GM23248 (cell line): ENCODE results near the gene CDC25A. TPM values are rescaled to one million over a fixed set of nuclear protein-coding genes. Genes with fewer than 3 reads are reported as not detected.

ENCODE experiments used
- DNase-seq: peaks from one replicate; pipeline ENCODE4 v3.0.0-alpha.2; 2015
- H2AFZ ChIP-seq: fragments of 200-600 bp; sonication (generic); 2 replicates; pipeline ENCODE4 v1.6.1; 2016; ENCODE audit warnings: antibody characterized with exemption
- H3F3A ChIP-seq: fragments of 200-600 bp; sonication (generic); 2 replicates; pipeline ENCODE4 v1.6.1; 2016; ENCODE audit warnings: mild to moderate bottlenecking, antibody characterized with exemption, mixed run types; ENCODE audit not compliant: insufficient read depth
- H3K27ac ChIP-seq: fragments of 200-600 bp; sonication (generic); 2 replicates; pipeline ENCODE4 v1.5.1; 2016; ENCODE audit warnings: mild to moderate bottlenecking
- H3K27me3 ChIP-seq: fragments of 200-600 bp; sonication (generic); replicated peaks from 2 replicates; pipeline ENCODE4 v1.6.1; 2016; ENCODE audit warnings: mild to moderate bottlenecking; ENCODE audit not compliant: insufficient read depth
- H3K36me3 ChIP-seq: fragments of 200-600 bp; sonication (generic); 2 replicates; pipeline ENCODE4 v1.6.1; 2016; ENCODE audit warnings: low read depth, mild to moderate bottlenecking
- H3K4me1 ChIP-seq: fragments of 200-600 bp; sonication (generic); 2 replicates; pipeline ENCODE4 v1.6.1; 2016; ENCODE audit warnings: mild to moderate bottlenecking; ENCODE audit not compliant: insufficient read depth
- H3K4me2 ChIP-seq: fragments of 200-600 bp; sonication (generic); one replicate; pipeline ENCODE4 v1.6.1; 2016; ENCODE audit warnings: mild to moderate bottlenecking; ENCODE audit not compliant: unreplicated experiment
- H3K4me3 ChIP-seq: fragments of 200-600 bp; sonication (generic); 2 replicates; pipeline ENCODE4 v1.5.1; 2016; ENCODE audit warnings: mild to moderate bottlenecking
- H3K79me2 ChIP-seq: fragments of 200-600 bp; sonication (generic); 2 replicates; pipeline ENCODE4 v1.6.1; 2016; ENCODE audit warnings: mild to moderate bottlenecking; ENCODE audit not compliant: insufficient read depth
- H3K9ac ChIP-seq: fragments of 200-600 bp; sonication (generic); 2 replicates; pipeline ENCODE4 v1.6.1; 2016; ENCODE audit warnings: mild to moderate bottlenecking
- H3K9me2 ChIP-seq: fragments of 200-600 bp; sonication (generic); 2 replicates; pipeline ENCODE4 v1.6.1; 2016; ENCODE audit warnings: mixed run types, mild to moderate bottlenecking, moderate library complexity; ENCODE audit not compliant: insufficient read depth
- H3K9me3 ChIP-seq: fragments of 200-600 bp; sonication (generic); one replicate; pipeline ENCODE4 v1.6.1; 2017; ENCODE audit warnings: low read depth
- H4K20me1 ChIP-seq: fragments of 200-600 bp; sonication (generic); 2 replicates; pipeline ENCODE4 v1.6.0; 2016; ENCODE audit not compliant: insufficient read depth
- EZH2 ChIP-seq: fragments of 200-600 bp; sonication (generic); IDR thresholded peaks from 2 replicates; pipeline ENCODE4 v1.6.1; 2018; ENCODE audit warnings: antibody characterized with exemption, mild to moderate bottlenecking; ENCODE audit not compliant: insufficient read depth, poor library complexity, severe bottlenecking
- EZH2phosphoT487 ChIP-seq: fragments of 200-600 bp; sonication (generic); IDR thresholded peaks from 2 replicates; pipeline ENCODE4 v1.6.1; 2018; ENCODE audit warnings: antibody characterized with exemption, moderate library complexity, mild to moderate bottlenecking, low read depth; ENCODE audit not compliant: insufficient read depth
- WGBS, 2 experiments: methylation state at CpG; one replicate each; pipeline ENCODE4 v1.1.6; 2015 to 2017; ENCODE audit warnings: low lambda C conversion rate in 2 of 2, low coverage in 1 of 2; ENCODE audit errors: missing lambda C conversion rate in 2 of 2; 5-methylcytosine and 5-hydroxymethylcytosine counted together
- in situ Hi-C: fragments of 300-500 bp; cut with MboI; formaldehyde crosslinking; loops from 2 replicates; pipeline ENCODE4 v1.15.0; 2020
- polyA plus RNA-seq: library from polyadenylated mRNA; unstranded; fragments of >200 nt; fragmentation: Nextera tagmentation; extraction: Ambion mirVana; gene quantifications from 2 replicates; pipeline ENCODE4 v1.2.1, GENCODE V29; 2016
- total RNA-seq: library from RNA; depleted of rRNA; stranded (reverse); fragments of >200 nt; shearing (Covaris generic); gene quantifications from 2 replicates; pipeline ENCODE4 v1.2.3, GENCODE V29; 2014

CDC25A gene
- total and polyA plus RNA-seq, 2 experiments from 2014 or later, result 1.5 to 4.3 TPM

- in situ Hi-C loops, result no loop called here
- DNase-seq, result no peak
- H3K79me2 ChIP-seq, result peaks cover 5% of the 10 kb centered on the region
- H3K4me1 ChIP-seq, result no peaks in the 10 kb centered on the region
- no peak overlapping the region for H2AFZ ChIP-seq
- H3K9me3 ChIP-seq, result no peaks in the 10 kb centered on the region
- no peaks in the 10 kb centered on the region for H3K9me2 ChIP-seq
- peaks cover 8% of the 10 kb centered on the region; the same call in 1 of the 2 replicates for H3K36me3 ChIP-seq
- no peaks in the 10 kb centered on the region for H3K27me3 ChIP-seq
- no peak overlapping the region for H3K9ac ChIP-seq
- TF ChIP-seq EZH2phosphoT487 (no peak), EZH2 (no peak)
- no peaks in the 10 kb centered on the region for H3F3A ChIP-seq
- 91% methylated on average over 5 of the region's 5 CpGs for WGBS, 2 experiments
- no peak overlapping the region for H3K4me2 ChIP-seq
- no peak overlapping the region for H3K27ac ChIP-seq
- H3K4me3 ChIP-seq, result no peak overlapping the region
- H4K20me1 ChIP-seq, result no peaks in the 10 kb centered on the region
These were observed 7.5 kb downstream of the CDC25A start for GRCh38 chr3:48180531-48181253.

- 98 to 99% methylated on average over 5 of the region's 5 CpGs for whole genome bisulfite sequencing, 2 experiments
- no peaks in the 10 kb centered on the region for H3K27me3 ChIP-seq
- no peaks in the 10 kb centered on the region for H3K4me1 ChIP-seq
- TF ChIP-seq EZH2phosphoT487 (no peak), EZH2 (no peak)
- no peaks in the 10 kb centered on the region for H3K9me3 ChIP-seq
- H3F3A ChIP-seq, result no peaks in the 10 kb centered on the region
- no peak overlapping the region for H3K4me2 ChIP-seq
- H2AFZ ChIP-seq, result no peak overlapping the region
- H3K27ac ChIP-seq, result no peak overlapping the region
- no peak for DNase-seq
- no peak overlapping the region for H3K9ac ChIP-seq
- peaks cover 8% of the 10 kb centered on the region; the same call in 1 of the 2 replicates for H3K36me3 ChIP-seq
- H3K4me3 ChIP-seq, result no peak overlapping the region
- no peaks in the 10 kb centered on the region for H4K20me1 ChIP-seq
- no peaks in the 10 kb centered on the region for H3K9me2 ChIP-seq
- H3K79me2 ChIP-seq, result no peaks in the 10 kb centered on the region; the same call in 1 of the 2 replicates
- in situ Hi-C loops, result no loop called here
These were observed 8.2 kb downstream of the CDC25A start for GRCh38 chr3:48180021-48180420.

GRCh38 chr3:48178072-48178471, 10.1 kb downstream of the CDC25A start:
- in situ Hi-C loops, result no loop called here
- Histone ChIP-seq H3K9me3 (no peaks in the 10 kb centered on the region), H3F3A (no peaks in the 10 kb centered on the region), H2AFZ (no peak overlapping the region), H3K4me3 (no peak overlapping the region), H3K9ac (no peak overlapping the region), H3K27me3 (no peaks in the 10 kb centered on the region), H3K9me2 (no peaks in the 10 kb centered on the region), H4K20me1 (no peaks in the 10 kb centered on the region), H3K4me1 (no peaks in the 10 kb centered on the region), H3K4me2 (no peak overlapping the region), H3K36me3 (peaks cover 8% of the 10 kb centered on the region; the same call in 1 of the 2 replicates), H3K79me2 (no peaks in the 10 kb centered on the region), H3K27ac (no peak overlapping the region)
- WGBS, 2 experiments, result 98% methylated on average over 2 of the region's 2 CpGs
- DNase-seq, result no peak
- TF ChIP-seq EZH2phosphoT487, result no peak
- no peak for TF ChIP-seq EZH2

DNA sequence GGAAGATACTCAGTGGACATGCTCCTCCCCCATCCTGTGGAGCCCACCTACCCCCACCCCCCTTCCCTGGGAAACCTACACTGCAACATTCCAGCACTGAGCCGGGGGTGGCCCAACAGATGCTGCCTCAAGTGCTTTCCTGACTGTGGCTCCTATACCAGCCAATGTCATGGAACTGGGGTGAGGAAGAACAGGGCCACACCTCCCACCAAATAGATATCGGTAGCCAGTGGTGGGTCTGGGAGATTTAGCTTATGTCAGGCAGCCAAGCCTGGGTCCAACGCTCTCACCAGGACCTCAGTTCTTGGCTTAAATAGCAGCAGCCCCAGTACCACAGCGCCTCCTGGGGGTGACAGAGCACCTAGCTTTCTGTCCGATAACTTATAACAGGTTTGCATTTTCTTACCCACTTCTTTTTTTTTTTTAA, 30.3 kb downstream of the CDC25A start:
- 42 to 51% methylated on average over 5 of the region's 5 CpGs for WGBS, 2 experiments
- in situ Hi-C loops, result loop anchor here (10.0 kb wide), 2 partner anchors 163 to 323 kb away; no protein-coding TSS in a partner anchor
- peak; percentile 75 for DNase-seq
- Histone ChIP-seq H3K4me3 (no peak overlapping the region), H3K9me2 (no peaks in the 10 kb centered on the region), H3K9me3 (no peaks in the 10 kb centered on the region), H3K4me1 (peaks cover 15% of the 10 kb centered on the region; the same call in 1 of the 2 replicates), H3K79me2 (no peaks in the 10 kb centered on the region), H3K27ac (no peak overlapping the region), H4K20me1 (no peaks in the 10 kb centered on the region), H3K9ac (no peak overlapping the region), H3K4me2 (no peak overlapping the region), H3F3A (peaks cover 18% of the 10 kb centered on the region; the same call in 1 of the 2 replicates), H2AFZ (no peak overlapping the region), H3K36me3 (no peaks in the 10 kb centered on the region), H3K27me3 (no peaks in the 10 kb centered on the region)
- TF ChIP-seq EZH2 (no peak), EZH2phosphoT487 (no peak)
